NCI-H2029 (cell line): Measurements from ENCODE around the gene TEX38.
"Not testable (repeated sequence)": the region's sequence is repeated elsewhere in the genome, so short reads cannot be mapped to it uniquely, and the experiment has no call there.

Experiments used
- DNase-seq: peaks from one replicate; lab custom pipeline; 2025; lab: John Stamatoyannopoulos, UW

The TEX38 gene

GRCh38 chr1:46655848-46656247, 15.8 kb upstream of the TEX38 start:
- no peak for DNase-seq

- DNase-seq, result no peak
Observed at GRCh38 chr1:46656643-46657042, 15.0 kb upstream of the TEX38 start.

DNA sequence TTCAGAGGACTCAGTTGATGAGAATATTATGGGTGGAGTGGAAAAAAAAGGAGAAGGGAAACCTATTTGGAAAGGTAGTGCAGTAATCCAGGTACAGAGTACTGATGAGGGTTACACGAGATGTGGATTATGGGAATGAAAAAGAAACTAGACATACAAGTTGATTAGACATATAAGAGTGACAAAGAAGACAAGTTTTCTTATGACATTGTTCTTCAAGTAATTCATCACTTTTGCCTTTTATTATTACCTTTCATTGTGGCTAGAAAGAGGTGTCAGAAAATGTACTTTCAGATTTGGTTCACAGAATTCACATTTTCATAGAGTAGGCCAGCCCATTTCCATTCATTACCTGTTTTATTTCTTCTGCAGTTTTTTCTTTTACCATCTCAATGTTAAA, 13.9 kb upstream of the TEX38 start:
- no peak for DNase-seq

DNA sequence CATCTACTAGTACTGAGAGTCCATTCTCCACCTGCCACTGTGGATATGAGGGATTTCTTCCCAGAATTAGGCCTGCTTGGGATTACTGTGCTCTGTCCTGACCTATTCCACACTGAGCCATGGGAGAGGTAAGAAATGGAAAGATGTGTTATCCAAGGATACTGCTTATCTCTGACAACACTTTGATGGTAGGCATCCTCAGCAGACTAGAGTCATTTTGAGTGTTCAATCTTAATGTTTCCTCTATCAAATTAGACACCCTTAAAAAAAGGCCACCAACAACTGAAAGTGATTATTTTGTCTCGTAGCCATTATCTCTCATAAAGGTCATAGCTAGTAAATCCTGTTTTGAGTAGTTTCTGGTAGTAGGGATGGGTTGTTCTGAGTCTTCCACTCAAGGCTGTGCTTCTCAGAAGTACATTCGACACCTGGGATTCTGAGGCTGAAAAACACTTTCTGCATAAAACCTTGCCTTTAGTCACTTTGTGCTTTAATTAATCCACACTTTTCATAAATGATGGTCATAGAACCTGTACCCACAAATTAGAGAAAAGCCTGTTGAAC, 12.3 kb upstream of the TEX38 start:
- no peak for DNase-seq

DNA sequence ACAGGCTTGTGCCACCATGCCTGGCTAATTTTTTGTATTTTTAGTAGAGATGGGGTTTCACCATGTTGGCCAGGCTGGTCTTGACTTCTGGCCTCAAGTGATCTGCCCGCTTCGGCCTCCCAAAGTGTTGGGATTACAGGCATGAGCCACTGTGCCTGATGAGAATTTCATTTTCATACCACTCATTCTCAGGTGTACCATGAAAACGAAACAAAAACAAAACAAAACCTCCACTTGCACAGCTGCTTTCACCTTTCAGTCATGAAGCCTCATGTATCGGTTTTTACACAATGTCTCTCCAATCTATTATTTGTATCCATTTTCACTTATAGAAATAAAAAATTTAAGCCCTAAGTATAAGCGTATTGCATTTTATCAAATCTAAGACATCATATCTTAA, 11.5 kb upstream of the TEX38 start:
- DNase-seq, result not testable (repeated sequence)

DNA sequence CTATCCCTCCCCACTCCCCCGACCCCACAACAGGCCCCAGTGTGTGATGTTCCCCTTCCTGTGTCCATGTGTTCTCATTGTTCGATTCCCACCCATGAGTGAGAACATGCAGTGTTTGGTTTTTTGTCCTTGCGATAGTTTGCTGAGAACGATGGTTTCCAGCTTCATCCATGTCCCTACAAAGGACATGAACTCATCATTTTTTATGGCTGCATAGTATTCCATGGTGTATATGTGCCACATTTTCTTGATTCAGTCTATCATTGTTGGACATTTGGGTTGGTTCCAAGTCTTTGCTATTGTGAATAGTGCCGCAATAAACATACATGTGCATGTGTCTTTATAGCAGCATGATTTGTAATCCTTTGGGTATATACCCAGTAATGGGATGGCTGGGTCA, 8.7 kb upstream of the TEX38 start:
- not testable (repeated sequence) for DNase-seq

DNA sequence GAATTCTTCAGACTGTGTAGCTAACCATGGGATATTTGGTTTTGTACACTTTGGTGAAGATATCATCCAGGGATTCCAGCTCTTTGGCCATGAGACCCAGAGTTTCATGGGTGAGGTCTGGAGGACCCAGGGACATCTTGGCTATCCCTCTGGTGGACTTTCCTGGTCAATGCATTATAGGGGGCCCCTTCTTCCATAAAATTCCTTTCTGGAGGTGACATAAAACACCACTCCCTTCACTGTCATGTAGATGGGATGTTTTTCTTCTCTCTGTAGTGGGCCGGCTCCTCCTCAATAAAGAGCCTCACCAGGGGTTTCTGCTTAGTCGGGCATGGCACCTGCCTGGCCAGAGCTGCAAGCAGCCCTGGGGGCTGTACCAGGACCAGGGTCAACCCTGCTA, 5.7 kb upstream of the TEX38 start:
- DNase-seq, result no peak

DNA sequence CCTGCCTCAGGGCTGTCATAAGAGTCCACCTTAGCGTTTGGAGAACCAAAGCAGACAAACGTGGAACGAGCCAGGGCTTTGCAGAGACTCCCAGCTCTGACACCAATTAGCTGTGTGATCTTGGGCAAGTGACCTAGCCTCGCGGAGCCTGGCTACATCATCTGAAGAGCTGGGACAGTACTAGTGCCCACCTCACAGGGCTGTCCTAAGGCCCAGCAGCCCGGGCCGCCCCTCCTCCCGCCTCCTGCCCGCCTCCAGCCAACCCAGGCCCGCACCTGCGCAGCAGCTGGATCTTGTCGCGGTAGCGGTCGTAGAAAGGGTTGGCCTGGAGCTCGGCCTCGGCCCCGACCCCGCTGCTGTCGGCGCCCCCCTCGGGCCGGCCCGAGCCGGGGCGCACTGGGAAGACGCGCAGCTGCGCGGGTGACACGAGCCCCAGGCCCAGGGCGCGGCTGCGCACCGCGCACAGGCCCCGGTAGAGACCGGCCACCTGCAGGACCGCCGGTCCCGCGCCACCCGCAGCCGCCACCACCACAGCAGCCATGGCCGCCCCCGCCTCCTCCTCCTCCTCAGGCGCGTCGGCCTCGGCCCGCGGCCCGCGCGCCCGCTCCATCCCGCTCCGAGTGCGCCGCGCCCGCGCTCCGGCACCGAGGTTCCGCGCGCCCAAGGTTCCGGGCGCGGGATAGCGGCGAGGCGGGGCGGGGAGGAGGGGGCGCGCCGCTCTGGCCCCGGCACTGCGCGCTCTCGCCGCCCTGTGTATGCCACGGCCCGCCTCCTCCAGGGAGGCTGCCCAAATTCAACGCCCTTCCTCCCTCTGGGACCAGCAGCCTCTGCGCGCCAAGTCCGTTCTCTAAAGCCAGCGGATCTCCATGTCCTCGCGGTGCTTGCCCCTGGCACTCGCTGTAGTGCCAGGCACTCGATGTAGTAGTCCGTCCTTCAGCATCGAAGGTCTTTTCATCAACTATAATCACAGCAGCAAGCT, 3.6 kb upstream of the TEX38 start, which contains the start of gene ATPAF1:
ATPAF1 (minus strand) TSS at position 583 of the 979 bp plus-strand sequence; CDS start at position 541, 42 bp downstream.
- DNase-seq, result peak; percentile 83

DNA sequence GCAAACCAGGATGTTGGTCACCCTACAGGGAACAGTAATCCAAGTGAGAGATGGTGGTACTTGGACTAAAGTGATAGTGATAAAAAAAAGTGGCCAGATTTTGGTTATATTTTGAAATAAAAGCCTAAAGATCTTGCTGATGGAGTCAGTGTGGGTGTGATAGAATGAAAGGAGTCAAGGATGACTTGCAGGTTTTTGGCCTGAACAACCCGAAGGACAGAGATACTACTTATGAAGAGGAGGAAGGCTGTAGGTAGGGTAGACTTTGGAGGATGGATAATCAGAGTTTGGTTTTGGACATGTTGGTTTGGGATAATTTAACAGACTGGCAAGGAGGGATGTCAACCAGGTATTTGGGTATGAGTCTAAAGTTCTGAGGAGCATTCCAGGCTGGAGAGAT, 1.5 kb upstream of the TEX38 start:
- DNase-seq, result no peak

DNA sequence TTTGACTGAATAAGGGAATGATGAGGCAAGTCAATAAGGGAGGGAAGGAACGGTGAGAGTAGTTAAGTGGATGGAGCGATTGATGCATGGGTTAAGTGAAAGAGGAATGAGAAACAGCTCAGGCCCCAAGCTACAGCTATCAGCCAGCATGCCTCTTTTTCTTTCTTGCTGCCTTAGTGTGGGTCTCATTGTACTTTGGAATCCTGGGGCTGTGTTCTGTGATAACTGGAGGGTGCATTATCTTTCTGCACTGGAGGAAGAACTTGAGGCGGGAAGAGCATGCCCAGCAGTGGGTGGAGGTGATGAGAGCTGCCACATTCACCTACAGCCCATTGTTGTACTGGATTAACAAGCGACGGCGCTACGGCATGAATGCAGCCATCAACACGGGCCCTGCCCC, 1.0 kb downstream of the TEX38 start:
- DNase-seq, result no peak

- DNase-seq, result no peak
Observed at GRCh38 chr1:46673749-46674182, 2.1 kb downstream of the TEX38 start.

DNA sequence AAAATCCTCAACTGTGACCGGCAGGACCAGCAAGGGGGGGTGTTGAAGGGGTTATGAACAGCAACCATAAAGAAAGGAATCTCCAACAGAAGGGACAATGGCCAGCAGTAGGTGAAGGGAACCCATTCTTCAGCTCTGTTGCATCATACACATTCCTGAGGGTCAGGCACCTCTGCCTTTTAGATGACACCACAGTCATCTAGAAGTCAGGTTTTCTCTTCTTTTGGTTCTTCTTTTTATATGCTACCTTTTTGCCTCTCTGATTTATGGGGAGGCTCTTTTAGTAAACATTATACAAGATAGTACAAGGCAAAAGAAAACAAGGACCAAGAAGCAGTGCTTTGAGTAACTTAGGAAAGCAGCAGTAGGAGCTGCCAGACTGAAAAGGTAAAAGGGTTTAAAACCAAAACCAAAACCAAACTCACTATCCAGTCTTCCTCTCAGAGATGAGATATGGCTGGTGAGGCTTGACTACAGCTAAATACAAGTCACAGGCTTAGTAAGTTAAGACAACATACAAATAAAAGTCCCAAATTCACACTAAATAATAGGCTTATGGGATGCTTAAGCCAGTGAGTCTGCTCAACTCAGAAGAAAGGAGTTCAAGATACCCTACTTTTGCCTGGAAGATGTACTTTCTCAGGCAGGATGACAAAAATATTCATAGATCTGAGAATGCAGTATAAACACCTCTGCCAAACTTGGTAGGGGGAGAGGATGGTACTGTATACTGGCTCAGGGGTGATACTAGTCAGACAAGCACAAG, 4.1 kb downstream of the TEX38 start:
- DNase-seq, result no peak

- no peak for DNase-seq
Observed at GRCh38 chr1:46676531-46676930, 4.9 kb downstream of the TEX38 start.

DNA sequence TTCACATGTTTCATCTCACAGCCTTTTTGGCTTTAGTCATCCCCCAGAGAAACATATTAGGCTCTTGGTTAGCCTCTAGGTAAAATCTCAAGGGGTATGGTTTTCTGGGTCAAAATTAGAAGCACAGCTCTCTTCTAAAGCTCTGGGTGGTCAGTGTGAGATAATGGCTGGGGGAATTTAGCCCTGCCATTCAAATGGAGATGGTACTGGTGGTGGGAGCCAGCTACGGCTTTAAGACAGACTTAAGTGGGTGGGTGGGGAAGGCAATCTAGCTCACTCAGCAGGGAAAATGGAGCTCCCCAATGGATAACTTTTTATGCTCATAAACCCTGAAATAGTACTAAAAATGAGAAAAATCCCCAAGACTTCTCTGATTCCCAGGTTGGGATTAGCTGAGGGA, 5.7 kb downstream of the TEX38 start:
- no peak for DNase-seq

DNA sequence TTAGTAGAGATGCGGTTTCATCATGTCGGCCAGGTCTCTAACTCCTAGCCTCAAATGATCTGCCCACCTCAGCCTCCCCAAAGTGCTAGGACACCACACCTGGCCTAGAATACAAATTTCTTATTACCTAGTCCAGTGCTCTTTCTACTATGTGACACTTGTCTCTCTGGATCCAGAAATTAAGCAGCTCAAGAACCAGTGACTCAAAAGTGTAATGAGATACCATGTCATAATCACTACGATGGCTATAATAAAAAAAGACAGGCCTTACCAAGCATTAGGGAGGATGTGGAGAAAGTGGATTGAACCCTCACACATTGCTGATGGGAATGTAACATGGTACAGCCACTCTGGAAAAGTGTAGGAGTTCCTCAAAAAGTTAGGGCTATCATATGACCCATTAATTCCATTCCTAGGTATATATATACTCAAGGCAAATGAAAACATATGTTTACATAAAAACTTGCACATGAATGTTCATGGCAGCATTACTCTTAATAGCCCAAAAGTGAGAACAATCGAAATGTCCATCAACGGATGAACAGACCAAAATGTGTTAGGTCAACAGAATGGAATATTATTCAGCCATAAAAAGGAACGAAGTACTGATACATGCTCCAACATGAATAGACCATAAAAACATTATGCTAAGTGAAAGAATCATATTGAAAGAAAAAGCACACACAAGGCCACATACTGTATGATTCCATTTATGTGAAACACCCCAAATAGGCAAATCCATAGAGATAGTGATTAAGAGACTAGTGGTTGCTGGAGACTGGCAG, 8.3 kb downstream of the TEX38 start:
- no peak for DNase-seq

DNA sequence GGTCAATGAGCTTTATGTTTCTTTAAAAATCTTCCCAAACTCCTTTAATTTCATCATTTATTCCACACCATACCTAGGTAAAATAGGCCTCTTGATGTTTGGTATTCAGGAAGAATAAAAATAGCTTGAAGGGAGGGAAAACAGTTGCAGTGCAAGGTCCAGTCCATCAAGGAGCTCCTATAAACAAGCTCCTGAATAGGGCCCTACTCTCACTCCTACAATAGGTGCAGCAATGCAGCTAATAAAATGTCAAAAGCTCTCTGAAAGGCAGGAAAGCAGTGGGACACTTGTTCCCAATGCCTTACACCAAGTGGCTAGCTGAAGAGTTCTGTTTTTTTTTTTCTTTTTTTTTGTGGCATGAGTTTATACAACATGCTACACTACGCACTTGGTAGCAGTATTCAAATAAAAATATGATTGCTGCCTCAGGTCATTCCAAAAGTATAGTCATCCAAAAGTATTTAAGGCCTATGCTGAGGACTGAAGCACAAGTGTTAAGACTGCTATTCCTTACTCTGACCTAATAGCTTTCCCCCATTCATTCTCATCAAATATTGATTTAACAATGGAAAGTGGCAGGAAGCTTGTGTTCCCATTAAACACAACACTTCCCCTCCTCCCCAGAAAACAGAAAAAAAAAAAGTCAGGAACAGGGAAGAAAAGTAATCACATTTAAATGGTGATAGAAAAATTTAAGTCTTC, 9.8 kb downstream of the TEX38 start:
- peak; percentile 34 for DNase-seq

DNA sequence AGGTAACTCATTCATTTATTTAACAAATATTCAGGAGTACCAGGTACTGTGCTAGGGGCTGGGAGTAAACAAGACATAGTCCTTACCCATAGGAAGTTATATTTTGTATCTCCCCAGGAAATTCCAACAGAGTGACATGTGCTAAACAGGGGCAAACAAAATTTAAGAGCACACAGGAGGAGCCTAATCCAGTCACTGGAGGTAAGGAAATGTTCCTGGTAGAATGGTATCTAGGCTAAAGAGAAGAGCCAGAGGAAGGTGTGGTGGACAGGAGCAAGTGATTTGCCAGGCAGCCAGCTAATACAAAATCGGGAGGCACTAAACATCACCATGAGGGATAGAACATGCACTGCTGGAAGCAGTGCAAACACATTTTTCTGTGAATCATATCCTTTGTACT, 10.4 kb downstream of the TEX38 start:
- DNase-seq, result no peak

- no peak for DNase-seq
Observed at GRCh38 chr1:46684670-46685069, 13.0 kb downstream of the TEX38 start.

DNA sequence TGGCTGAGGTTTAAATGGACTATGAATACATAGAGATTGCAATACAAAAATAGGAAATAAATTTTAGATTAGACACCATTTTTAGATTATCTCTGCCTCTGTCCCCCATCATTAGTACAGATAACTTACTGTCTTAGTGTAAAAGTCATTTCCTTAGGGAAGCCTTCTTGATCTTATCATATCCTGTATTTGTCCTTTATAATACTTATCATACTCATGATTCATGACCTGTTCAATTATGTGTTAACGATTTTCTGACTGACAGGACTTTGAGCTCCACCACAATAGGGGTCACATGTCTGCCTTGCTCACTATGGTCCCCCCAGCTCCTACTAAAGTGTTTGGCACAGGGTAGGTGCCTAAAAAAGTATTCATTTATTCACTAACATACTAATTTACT, 14.6 kb downstream of the TEX38 start:
- no peak for DNase-seq

GRCh38 chr1:46687093-46687659, 15.5 kb downstream of the TEX38 start:
- DNase-seq, result peak; percentile 58
